HG03469 (cell line): Measurements from ENCODE around the gene ERC2.

Source experiments
- ATAC-seq: cut with Tn5 transposase; IDR thresholded peaks from one replicate; pipeline ENCODE4 v1.9.1; 2021; ENCODE audit warnings: mild to moderate bottlenecking, moderate library complexity, moderate number of reproducible peaks; ENCODE audit not compliant: unreplicated experiment

ERC2 gene

DNA sequence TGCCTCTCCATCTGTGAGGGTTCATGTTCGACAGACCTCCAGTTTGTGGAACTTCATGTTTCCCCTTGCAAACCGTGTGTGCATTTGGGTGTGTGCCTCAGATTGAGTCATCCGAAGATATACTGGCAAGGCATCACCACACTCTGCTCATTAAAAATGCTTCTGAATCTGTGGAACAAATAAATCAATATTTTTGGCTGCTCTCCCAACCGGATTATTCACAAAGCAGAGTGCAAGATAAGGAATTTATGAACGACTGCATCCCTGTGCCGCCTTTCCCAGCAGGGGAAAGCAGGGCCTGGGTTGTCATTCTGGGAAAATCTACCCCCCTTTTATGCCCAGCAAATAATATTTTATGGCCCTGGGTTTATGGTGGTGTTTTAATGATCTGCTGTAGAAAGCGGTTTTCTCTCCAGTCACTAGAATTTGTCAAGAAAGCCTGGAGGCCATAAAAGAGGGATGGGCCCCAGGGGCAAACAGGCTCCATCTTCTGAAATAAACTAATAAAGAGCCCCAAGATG is 976.9 kb downstream of the ERC2 start:
- no peak for ATAC-seq

DNA sequence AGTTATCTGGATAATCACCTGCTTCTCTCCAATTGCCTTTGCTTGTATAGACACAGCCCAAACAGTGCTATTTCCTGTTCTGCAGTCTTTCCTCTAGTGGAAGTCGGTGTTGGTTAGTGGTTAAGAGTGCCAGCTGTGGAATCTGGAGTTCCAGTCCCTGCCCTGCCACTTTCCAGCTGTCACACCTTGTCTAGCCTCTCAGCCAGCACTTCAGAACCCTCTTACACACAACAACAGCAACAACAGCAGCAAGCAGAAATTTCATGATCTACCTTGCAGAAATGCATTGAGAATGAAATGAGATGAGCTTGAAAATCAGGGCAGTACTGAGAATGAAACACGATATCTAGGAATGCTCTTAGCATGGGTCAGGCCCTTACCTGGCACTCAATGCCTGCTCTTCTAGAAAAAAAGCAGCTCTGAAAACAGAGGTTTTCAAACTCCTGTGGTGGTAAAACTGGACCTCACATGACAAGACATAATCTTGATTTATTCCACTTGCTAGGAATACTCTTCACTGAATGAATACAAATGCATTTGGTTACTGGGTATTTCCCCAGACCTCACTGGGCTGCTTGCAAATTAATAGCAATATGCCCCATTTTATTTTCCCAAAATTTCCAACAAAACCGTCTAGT is 977.9 kb downstream of the ERC2 start:
- no peak for ATAC-seq

DNA sequence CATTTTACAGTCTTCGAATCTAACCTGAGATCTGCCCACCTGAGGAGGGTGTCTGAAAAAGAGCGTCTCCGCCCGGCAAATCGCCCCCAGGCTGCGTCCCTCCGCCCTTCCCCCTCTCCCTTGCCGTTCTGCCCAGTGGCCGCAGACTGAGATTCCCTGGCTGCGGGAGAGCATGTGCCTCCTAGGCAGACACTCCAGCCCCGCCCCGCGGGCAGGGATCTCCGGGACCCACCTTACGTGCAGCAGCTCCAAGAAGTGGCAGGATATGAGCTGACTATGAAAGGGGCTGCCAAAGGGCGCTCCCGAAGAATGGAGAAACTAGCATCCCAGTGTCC is 978.5 kb downstream of the ERC2 start:
- ATAC-seq: no peak

DNA sequence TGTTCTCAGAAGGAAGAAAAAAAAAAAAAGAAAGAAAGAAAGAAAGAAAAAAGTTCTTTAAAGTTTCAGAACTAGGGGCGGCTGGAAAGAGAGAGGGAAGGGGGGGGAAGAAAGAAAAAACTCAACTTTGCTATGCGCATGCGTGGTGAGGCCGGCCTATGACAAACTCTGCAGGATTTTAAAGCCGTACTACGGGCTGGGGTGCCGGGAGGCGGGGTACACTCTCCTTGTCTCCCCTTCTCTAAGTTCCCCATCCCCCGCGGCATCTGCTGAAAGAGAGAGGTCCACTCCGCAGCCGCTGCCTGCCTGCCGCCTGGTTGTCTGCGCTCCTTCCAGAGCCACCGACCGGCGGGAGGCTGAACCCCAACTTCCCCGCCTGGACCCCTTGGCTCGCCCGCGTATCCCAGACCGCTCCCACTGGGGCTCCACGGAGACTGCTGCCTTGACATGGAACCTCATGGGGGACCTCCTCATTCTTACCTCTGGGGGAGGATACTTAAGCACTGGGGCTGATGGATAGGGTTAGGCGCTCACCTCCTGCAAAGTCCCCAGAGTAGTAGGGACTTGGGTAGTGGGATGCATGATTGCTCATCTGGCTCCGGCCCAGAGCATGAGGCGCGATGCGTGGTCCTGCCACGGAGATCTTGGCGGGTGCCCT is 979.7 kb downstream of the ERC2 start:
- ATAC-seq: no peak

DNA sequence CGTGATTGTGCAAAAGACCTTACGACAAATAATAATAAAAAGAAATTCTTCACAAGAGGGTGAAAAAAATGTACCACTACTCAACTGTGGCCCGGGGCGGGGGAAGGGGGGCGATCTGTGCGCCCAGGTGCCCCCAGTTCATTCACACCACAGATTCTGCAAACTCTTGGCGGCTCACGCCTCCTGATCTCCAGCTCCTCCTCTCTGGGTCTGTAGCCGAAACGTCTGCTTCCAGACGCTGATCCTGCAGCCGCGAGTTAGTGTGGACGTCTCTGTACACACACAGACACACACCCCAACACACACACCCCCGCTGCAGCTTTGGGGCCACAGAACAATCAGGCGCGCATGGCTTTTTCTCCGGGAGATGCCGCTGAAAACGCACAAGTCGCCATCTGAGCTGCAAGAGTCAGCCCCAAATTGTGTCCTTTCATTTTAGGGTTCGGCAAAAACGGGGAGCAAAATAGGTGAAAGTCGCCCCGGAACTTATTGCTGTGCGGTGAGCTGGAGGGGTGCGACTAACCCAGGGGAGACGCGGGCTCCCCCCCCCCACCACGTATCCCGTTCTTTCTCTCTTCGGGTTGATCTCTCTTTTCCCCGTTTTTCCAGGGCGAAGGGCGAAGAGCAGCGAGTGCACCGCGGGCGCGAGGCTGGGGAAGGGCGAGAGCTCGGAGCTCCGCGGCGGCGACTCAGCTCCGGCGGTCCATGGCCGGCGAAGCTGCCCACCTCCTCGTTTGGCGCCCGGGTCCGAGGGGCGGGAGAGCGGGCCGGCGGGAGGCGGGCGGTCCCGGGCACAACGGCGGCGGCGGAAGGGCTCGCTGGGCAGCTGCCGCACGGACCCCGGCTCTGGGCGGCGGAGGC is 980.7 kb downstream of the ERC2 start:
- no peak for ATAC-seq

DNA sequence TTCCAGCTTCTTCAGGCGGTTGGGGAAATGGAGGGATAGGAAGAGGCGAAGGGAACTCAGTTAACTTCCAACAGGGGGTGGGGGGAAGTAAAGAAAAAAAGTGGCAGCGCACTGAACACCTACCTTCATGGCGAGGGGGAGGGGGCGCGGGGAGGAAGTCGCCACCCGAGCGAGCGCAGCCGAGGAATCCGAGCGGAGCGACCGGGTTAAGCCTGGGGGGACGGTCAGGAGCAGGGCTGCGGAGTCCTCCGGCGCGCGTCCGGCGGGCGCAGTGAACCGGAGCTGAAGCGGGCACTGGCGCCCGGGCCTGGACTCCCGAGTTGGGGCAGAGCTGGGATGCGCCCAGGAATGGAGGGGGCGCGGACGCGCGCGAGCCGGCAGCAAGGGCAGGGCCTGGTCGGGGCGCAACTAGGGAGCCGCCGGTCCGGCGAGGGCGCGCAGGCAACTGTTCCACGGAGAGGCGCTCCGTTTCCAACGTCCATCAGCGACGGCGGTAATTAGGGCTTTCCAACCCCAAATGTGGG is 981.3 kb downstream of the ERC2 start, which contains the start of gene WNT5A:
Gene WNT5A (minus strand): TSS at position 450 of the 524 bp plus-strand sequence. CDS start 321 bp downstream, at position 129.
- no peak for ATAC-seq

DNA sequence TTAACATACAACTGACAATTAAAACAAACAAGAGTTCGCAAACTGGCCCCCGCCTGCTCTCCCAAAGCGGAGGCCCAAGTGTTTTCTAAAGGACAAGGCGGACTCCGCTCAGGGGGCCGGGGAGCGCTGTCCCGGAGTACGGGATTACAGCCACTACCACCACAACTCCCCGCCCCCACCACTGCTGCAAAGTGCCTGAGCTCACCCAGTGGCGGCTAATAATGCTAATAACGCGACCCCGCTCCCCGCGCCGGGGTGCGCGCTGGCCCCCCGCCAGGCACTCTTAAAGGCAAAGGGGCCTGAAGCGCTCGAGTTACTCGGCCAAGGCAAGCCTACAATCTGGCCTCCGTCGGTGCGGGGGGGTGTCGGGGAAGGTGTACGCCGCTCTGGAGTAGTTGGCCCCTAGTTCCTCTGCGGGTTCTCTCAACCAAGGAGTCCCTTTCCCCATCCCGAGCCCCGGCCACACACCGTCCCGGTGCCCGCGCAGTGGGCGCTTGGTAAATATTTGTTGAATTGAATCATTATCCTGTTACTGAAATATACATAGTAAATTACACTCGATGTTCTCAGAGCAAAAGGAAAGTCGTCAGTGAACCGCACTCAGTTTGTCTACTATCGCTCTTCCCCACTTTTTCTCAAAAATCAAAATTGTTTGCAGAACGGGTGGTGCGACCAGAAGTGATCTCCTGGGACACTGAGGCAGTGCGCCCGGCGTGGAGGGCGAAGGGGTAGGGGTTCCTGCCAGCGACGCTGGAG is 982.0 kb downstream of the ERC2 start:
- no peak for ATAC-seq

DNA sequence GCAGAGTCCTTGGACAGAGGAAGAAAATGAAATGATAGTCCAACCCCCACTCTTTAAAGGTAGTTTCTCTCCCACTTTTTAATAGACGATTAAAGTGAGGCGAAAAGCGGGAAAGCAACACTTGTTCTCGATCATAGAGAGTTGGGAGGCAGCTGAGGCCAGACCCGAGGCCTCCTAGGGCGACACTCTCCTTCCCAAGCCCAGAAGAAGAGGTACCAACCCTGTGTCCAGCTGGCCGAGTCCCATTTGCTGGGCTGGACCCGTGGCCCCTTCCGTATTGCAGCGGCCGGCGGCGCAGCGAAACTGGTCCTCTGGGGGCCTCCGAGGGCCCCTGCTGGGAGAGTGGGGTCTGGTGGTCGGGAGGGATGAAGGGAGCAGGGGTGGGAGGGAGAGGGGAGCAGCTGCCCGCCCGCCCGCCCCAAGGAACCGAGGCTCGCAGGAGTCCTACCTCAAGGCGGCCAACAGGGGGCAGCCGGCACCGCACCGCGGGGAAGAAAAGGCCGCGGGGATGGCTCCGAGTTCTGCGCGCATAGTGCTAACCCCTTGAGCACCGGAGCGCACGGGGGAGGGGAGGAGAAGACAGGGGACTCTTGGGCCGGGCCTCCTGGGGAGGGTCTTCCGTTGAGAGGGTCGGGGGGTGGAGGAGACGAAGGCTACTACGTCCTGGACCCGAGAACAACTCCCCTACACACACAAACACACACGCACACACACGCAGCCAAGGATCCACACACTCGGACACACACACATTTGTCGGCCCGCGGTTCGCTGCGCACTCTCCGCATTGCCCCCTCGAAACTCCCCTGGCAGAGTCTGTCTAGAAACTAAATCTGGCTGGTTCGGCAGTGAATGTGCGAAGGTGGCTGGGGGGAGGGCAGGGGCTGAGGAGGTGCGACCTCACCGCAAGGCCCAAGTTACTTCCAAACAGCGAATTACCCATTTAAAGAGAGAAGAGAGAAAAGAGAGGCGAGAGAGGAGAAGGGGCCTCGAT is 983.2 kb downstream of the ERC2 start:
- peak; percentile 38 for ATAC-seq

DNA sequence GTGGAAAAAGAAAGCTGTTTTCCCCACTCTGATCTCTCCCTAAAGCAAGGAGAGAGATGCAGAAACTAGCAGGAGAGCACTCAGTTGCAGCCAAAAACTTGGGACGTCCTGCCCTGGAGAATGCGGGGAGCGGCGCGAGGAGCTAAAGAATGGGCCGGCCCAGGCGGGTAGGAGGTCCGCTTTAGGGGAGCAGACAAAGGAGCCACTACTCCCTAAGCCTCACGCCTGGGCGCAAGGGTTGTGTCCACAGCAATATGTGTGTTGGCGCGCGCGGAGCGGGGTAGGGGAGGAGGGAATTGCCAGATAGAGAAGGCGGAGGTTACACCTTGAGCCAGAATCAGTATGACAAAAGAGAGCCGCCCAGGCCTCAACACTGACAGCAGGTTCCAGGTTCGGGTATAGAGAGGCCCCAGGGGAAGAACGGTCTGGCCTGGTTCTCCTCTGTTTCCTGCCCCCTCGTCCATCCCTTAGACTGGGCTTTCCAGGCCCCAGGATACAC is 984.0 kb downstream of the ERC2 start:
- ATAC-seq: no peak

DNA sequence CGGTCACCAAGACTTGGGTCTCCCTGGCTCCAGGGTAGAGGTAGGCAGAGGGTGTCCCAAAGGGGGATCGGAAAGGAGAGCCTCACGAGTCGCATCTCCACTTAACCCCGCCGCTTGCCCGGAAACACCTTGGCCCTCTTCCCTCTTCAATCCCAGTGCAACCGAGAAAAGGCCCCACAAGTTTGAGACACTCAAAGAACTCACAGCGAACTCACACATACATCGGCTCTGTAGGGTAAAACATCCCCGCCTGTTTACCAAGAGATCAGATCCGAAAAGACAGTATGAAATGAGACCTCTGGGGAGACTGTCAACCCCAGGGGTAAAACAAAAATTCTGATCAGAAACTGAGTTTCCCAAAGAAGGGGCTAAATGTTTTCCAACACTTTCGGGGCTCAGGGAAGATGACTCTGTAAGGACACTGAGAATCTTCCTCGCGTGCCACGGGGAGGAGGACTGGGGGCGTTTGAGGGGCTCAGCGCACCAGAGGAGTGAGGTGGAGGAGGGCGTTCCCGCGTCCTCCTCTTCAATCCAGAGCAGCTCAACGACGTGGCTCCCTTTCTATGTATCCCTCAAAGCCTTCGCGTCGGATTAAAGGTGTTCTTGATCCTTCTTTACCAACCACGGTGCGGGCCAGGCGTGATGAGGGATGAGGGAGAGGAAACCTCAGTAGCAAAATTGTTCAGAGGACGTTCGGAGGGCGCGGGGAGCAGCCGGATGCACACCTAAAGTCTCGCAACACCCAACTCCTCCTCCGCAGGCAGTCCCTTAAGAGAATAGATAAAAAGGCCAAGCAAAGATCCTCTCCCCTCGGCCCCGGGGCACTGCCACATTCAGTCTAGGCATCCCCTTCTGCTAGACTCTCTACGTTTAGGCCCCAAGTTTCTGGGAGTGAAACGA is 984.8 kb downstream of the ERC2 start:
- no peak for ATAC-seq

DNA sequence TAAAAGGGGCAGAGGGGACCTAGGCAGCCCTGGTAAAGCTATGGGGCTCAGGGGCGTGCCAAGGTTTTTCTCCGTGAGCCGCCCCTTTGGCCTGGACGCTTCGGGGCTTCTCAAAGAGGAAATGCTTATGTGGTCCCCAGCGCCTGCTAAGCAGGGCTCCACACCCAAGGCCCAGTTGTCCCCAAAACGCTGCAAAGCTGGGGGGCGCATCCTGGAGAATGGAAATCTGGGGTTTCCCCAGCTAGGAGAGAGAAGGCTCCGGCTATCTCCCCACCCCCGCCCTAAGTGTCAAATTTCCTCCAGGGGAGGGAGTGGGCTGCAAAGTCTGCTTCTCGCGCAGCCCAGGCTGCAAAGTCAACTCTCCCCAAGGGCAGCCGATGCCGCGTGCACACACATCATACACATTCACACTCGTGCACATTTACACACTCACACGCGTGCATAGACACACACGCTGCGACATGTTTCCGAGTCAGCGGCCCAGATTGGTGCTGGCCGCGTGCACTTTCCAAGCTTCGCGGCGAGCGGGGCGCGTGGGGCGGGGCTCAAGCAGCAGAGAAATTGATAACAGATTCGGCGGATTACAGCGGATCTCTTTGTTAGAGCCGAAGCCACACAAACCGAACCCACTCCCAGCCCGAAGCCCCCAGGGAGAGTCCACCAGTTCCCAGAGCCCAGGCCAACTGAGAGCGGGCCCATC is 985.6 kb downstream of the ERC2 start:
- no peak for ATAC-seq

DNA sequence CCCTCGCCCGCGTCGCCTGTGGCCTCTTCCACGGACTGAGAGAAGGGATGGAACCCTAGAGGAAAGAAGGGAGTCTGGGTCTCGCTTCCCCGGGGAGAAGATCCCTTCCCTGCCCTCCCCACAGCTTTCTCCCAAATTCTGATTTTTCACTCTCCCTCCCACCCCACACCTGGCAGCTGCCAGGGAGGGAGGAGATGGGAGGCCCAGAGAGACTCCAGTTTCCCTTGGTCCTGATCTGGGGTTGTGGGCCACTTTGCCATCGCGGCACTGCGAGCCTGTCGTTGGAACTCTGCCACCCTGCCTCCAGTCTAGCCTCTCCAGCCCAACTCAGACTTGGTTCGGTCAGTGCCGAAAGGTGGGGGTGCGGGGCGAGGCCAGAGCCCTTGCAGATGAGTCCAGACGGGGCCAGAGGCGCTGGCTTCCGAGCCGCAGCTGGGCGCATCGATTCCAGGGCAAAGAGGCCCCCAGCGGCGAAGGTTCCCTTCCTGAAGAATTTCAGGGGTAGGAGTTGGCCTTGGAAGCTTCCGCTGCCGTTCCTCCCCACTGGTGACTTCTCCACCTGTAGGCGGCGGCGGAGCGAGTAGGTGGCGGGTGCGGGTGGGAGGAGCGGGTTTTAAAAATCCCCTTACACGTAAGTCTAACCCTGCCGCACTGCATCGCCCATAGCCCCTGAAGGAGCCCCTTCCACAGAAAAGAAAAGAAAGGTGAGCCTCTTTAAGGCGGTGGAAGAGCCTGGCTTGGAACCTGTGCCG is 986.3 kb downstream of the ERC2 start:
- no peak for ATAC-seq

DNA sequence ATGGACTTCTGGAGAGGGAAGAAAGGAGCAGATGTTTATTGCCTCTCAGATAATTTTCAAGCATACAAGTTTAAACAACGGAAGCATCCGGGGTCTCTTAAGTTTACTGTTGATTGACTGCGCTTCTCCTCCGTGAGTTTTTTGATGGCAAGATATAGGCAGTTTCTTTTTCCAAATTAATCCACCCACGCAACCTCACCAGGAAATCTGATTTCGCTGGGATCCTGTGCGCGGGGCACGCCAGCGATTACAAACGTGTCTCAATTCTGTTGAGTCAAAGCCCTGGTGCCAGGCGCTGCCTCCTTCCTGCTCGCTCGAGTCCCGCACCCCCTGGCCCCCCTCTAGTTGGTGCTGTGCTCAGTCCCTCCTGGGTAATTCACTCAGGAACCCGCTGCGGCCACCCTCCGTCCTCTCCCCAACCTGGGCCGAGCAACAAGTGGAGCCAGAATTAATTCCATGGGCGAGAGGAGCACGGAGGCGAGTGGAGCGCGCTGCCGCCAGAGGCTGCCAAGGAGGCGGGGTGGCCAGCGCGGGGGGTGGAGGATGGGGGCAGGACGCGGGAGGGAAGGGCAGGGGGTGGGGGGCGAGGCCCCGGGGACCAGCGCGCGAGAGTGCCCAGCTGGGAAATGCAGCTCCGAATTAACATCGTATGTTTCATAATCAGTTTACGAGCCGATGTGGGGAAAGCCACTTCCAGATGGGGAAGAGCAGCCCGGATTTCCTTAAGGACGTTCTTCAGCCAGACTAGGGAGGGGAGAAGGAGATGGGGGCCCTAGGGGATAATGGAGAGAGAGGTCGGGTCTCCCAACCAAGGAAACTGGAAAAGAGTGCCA is 987.1 kb downstream of the ERC2 start:
- no peak for ATAC-seq

DNA sequence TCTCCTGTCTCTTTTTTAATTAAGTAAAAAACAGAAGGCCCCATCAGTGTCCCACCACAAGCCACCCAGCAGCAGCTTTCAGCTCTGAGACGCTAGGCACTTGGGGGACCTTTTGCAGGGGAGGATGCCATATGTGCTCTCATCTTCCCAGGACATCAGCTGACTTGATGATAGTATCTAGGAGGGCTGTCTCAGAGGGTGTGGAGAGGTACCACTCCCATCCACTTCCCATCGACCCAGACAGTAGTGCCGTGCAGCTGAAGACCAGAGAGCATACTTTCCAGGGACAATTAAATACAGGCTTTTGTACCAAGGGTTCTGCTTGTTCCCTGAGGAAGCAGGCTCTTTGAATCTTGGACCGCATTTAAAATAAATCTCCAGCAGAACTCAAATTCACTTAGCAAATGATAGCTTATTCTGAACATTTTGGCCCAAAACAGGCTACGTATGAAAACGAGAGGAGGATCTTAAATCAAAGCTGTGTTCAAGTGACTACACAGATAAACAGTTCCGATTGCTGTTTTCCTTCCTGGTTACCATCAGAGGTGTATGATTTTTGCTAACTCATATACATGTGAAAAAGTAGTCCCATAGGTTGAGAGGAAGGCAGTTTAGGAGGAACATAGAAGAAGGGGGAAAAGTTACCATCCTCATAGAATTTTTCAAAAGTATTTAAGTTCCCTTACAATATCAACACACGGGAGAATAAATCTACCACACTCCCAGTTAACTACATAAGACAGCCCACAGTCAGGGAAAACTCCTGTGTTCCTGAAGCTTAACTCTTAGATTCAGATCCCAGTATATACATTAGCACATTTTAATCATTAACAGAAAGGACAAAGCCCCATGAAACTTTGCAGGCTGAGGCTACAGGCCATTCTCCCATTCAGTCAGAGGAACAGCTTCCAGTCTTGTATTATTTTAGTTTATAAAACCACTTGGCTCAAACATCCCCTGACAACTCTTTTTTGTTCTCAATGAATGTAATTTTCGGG is 990.7 kb downstream of the ERC2 start:
- ATAC-seq: no peak

DNA sequence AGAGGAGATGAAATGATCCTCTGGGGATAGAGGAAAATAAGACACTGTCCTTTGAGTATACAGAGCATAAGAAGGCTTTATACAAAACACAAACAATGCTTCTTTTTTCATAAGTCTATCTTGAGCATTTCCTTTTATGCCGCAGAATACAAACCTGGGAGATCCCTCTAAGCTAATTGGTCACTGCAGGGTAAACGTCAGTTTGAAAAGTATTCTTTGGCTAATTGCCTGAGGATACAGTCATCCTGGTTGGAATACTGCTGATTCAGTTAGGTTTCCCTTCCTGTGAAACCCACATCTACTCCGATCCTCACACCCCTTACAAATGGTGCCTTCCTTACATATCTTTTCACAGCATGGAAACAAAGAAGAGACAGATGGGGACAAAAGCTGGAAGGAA is 991.8 kb downstream of the ERC2 start:
- ATAC-seq: no peak
